Activated CD8-positive, alpha-beta memory T cell treated with anti-CD3 and anti-CD28 coated beads, Interleukin-2, amount 50 U/mL, for 4 hours (primary cell): ENCODE data around the gene ARFIP1.

Source experiments
- DNase-seq: peaks from one replicate; pipeline ENCODE4 v3.0.0-alpha.2; 2020

The ARFIP1 gene

DNA sequence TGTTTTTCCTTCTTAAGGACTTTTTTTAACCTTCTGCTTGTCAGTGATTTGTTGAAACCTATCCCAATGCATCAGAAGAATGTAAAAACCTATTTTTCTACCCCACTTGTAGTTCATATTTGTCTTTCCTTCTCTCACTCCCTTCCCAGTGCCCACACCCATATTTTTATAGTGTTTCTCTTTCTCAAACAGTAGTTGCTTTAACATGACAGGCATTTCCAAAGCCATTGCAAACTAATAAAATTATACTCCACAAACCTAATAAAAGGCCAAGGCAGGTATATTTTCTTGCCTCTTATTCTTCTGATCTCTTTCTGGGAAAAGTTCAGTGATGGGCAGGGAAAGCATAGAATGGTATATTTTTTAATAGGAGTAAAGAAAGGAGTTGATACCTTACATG is 120.6 kb downstream of the ARFIP1 start:
- DNase-seq, result no peak

- DNase-seq, result no peak
Observed at GRCh38 chr4:152901205-152901604, 121.5 kb downstream of the ARFIP1 start.

GRCh38 chr4:152903658-152904057 is 123.9 kb downstream of the ARFIP1 start:
- DNase-seq, result no peak

DNA sequence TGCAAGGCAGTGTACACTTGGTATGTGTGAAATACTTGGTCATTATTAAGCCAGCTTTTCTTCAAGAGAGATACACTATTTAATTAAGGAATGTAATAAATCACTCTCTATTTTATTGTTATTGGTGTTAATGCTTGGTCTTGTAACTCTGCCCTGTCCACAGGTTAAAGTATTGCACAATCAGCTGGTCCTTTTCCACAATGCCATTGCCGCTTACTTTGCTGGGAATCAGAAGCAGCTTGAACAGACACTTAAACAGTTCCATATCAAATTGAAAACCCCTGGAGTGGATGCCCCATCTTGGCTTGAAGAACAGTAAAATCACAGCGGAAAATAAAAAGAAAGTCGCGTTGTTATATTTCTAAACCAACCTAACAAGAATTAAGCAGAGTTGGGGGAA is 130.1 kb downstream of the ARFIP1 start:
- DNase-seq, result no peak

GRCh38 chr4:152910521-152910920 is 130.8 kb downstream of the ARFIP1 start:
- no peak for DNase-seq

DNA sequence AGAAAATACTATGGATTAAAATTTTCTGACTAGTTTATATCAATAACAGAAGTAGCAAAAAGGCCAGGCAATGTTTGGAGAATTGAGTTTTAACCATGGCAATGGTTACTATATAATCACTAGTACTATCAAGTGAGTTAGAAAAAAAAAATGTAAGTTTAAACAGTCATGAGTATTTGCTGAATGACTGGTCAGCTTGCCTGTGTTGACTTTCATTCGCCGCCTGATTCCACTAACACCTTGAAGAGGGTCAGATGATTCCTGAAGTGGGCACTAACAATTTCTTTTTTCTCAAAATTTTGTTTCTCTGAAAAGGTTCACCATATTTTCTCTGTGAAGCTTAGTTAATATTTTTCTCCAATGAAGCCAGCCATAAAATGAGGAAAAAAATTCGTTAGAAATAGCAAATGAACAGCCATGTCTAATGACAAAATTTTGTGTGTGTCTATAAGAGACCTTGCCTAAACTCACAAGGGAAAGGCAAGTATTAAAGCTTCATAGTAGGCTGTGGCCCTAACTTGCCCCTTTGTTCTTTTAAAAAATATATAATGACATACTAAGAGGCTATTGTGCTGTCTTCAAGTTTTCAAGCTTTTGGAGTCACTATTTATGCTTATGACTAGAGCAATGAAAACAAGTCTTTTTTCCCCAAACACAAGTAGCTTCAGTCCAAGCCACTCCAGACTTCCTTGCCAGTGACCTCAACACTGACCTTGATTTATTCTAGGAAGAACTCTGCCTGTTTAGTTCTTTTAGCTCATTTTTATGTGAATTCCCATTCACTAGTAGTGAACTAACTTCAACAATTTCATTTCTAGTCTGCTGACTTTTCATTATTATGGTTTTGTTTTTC is 138.0 kb downstream of the ARFIP1 start:
- no peak for DNase-seq

DNA sequence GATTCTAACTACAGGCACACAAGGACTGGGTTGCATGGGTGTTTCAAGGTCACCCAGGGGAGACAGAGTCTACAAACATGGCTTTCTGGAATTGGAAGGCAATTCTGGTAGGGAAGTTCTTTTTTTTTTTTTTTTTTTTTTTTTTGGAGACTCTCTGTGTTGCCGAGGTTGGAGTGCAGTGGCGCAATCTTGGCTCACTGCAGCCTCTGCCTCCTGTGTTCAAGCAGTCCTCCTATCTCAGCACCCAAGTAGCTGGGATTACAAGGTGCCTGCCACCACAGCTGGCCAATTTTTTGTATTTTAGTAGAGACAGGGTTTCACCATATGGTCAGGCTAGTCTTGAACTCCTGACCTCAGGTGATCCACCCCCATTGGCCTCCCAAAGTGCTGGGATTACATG is 140.1 kb downstream of the ARFIP1 start:
- DNase-seq, result no peak

GRCh38 chr4:152920768-152921167 is 141.0 kb downstream of the ARFIP1 start:
- no peak for DNase-seq

- no peak for DNase-seq
Observed at GRCh38 chr4:152921284-152921683, 141.5 kb downstream of the ARFIP1 start.

DNA sequence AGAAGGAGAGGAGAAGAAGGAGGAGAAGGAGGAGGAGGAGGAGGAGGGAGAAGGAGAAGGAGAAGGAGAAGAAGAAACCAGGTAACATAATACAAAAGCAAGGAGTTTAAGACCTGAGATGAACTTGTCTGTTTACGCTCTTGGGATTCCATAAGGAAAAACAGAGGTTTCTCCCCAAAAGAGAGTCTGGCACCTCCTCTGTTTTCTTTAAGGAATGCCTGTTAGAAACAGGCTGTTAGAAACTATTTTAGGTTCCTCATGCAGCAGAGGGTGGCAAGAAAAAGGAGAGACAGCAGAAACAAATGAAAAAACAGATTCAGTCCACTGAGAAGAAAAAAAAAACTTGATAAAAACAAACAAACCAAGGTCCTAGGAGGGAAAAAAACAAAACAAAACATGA is 146.1 kb downstream of the ARFIP1 start:
- DNase-seq, result no peak

DNA sequence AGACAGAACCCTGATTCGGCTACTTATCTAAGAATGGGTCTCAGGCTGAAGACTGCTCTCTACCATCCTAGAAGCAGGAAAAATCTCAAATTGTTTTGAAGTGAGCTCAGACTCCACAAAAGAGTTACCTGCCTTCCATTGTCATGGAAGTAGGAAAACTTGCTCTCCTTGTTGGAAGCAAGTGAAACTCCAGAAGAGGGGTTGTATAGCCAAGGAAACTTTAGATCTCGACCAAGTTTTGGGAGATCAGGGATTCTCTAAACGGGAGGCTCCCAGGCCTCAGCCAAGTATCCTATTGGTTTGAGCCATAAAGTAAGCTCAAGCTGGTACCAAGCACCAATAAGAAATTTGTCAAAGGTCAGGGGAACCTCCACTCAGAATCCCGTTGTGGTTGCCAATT is 147.2 kb downstream of the ARFIP1 start:
- no peak for DNase-seq

- DNase-seq, result no peak
Observed at GRCh38 chr4:152927737-152928136, 148.0 kb downstream of the ARFIP1 start.

DNA sequence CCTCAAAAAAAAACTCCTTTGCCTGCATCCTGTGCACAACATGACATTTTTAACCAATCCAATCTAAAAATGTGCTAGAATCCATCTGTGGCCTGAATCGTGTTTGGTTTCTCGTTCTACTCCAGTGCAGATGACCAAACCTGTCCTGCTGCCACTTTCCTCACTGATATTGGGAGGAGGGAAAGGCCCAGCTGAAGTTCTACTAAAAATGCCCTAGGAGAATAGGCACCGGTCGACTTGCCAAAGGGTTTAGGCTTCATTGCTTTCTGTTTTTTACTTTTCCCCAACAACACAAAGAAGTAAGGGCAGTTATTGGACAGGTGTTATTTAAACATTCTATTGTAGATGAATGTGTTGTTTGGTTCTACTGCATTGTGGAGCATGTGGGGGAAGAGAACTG is 148.5 kb downstream of the ARFIP1 start:
- DNase-seq, result no peak

- DNase-seq, result no peak
Observed at GRCh38 chr4:152929888-152930287, 150.1 kb downstream of the ARFIP1 start.

GRCh38 chr4:152935143-152935542 is 155.4 kb downstream of the ARFIP1 start:
- DNase-seq, result no peak

DNA sequence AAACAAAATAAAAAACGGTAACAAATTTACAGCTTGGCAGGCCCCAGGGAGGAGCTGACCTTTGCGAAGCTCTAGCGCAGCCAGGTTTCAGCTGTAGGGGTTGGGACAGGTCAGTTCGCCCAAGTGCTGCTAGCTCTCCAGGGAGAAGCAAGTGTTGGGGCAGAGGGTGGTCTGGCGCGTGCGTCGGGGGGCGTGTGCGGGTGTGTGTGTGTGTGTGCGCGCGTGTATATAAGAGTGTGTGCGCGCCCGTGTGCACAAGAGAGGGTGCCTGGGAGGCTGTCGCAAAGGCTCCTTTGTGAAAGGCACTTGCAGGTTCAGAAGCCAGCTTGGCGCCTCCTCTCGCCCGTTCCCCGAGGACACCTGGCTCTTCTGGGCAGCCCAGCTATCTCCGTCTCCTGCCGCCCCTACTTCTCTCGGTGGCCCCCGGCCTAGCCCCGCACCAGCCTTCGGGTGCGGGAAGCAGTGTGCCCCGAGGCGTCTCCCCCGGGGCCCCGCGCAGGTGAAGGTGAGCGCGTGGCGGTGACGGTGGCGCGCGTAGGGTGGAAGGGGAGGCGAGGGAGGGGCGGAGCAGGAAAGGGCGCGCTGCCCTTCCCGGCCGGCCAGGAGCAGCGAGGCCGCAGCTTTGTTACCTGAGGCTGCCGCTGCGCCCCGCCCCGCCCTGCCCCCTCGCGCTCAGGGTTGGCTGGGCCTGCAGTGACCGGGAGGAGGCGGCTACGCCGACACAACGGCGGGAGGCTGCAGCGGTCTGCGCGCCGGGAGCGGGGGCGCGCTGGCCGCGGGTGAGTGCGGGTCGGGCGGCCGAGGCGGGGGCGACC is 156.1 kb downstream of the ARFIP1 start, which contains the start of gene FHDC1:
FHDC1 (plus strand) TSS at position 693 of the 815 bp plus-strand sequence. CDS start 6,735 bp downstream, outside the sequence.
- no peak for DNase-seq

GRCh38 chr4:152936446-152937335 is 156.9 kb downstream of the ARFIP1 start:
- no peak for DNase-seq

DNA sequence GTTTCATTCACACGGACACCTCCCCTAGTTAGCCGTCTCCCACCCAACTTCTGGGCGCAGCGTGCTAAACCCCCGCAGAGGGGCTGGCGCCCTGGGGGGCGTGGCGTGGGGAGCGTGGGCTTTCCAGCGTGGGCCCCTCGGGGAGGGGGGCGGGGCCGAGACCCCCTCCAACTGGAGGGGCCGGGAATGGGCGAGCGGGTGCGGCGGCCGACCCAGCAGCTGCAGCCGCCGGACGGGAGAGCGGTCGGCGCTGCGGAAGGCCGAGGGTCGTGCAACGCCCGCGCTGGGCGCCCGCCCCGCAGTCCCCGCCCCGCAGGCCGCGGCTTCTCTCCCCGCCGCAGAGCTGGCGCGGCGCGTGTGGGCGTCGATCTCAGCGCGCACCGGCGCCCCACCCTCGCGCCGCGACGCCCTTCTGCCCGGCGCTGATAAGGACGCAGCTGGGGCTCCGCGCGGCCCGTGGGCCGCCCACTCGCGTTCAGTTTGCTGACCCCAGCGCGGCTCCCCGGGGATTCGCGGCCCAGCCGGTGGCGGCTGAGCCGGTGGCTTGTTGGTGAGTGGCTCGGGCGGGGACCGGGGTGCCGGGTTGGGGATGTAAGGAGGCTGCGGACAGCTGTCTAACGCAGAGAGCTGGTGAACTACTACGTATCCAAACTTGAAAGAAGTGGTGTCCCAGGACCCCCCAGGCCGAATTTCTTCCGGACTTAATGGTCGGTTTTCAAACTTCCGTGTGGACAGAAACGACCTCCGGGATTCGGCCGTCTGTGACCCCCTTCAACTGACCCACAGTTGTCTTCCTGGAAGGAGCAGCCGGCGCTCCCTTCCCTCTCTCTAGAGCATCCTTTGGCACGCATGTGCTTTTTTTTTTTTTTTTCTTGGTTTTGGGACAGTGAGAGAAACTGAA is 157.8 kb downstream of the ARFIP1 start:
- DNase-seq, result no peak

DNA sequence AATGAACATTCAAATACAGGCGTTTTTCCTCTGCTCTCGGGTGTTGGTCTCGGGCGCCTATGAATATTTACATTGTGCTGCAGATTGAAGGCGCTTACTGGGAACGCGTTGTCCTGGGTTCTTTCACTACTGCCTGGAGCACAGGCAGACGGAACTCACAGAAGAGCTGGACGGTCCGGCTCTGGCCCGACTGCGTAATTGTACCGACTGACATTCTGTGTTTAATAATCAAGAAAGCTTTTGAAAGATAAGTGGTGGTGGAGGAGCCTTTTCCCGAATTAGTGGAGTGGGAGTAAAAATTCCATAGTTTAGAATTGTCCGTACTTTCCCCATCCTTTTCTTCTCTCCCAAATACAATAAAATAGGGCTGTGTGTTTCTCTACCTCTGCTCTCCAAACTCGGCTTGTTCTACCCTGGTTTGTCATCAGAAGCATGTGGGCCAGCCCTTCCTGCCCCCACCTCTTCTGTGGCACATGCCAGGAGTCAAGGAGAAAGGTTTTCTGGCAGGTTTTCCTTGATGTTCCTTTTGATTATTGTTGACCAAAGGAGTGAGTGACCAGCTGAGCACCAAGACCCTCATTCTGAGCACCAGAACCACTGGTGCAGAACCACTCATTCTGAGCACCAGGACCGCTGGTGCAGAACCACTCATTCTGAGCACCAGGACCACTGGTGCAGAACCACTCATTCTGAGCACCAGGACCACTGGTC is 158.6 kb downstream of the ARFIP1 start:
- no peak for DNase-seq

DNA sequence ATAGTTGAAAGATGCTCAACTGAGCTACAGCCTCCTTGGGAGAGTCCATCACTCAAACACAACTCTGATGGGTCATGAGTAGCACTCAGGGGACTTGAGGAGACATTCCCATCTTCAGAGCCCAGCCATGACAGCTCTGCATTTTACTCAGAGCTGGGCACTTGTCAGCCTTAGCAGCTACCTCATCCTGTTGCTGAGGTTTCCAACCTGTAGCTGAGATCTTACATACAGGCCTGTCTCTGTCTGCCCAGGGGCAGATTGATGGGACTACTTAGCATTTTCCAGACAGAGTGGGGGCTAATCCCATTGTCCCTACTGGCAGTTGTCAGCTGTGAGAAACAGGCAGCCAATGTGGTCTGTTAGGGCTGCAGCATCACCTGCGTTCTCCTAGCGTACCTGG is 159.9 kb downstream of the ARFIP1 start:
- no peak for DNase-seq

- no peak for DNase-seq
Observed at GRCh38 chr4:152940461-152940860, 160.7 kb downstream of the ARFIP1 start.
